Neural crest cell (in vitro differentiated cells): Measurements from ENCODE around the gene TOP3A. TPM values are rescaled to one million over a fixed set of nuclear protein-coding genes. Genes with fewer than 3 reads are reported as not detected.

Source experiments
- DNase-seq: peaks from one replicate; pipeline ENCODE4 v3.0.0; 2021; ENCODE audit warnings: low read depth, mixed read lengths, low spot score
- H3K27ac Mint-ChIP-seq: one replicate; pipeline ENCODE4 v1.8.0; 2021; ENCODE audit warnings: mild to moderate bottlenecking, mixed read lengths; ENCODE audit not compliant: unreplicated experiment
- H3K27me3 Mint-ChIP-seq: 2 replicates; pipeline ENCODE4 v1.8.0; 2021; ENCODE audit warnings: low read depth, mild to moderate bottlenecking, mixed read lengths
- H3K36me3 Mint-ChIP-seq: 2 replicates; pipeline ENCODE4 v1.8.0; 2021; ENCODE audit warnings: low read depth, mild to moderate bottlenecking, mixed read lengths
- H3K4me1 Mint-ChIP-seq: 2 replicates; pipeline ENCODE4 v1.8.0; 2021; ENCODE audit warnings: mixed read lengths
- H3K4me3 Mint-ChIP-seq: one replicate; pipeline ENCODE4 v1.8.0; 2021; ENCODE audit warnings: mild to moderate bottlenecking, mixed read lengths
- H3K9me3 Mint-ChIP-seq: 2 replicates; pipeline ENCODE4 v1.8.0; 2021; ENCODE audit warnings: mixed read lengths
- CTCF ChIP-seq: fragments of 200-600 bp; sonication (generic); conservative IDR thresholded peaks from 2 replicates; pipeline ENCODE4 v1.5.0; 2021; ENCODE audit warnings: antibody characterized with exemption, mild to moderate bottlenecking
- total RNA-seq: library from RNA; stranded (reverse); gene quantifications from 2 replicates; pipeline ENCODE4 v1.2.1, GENCODE V29; 2021

TOP3A gene
- total RNA-seq, 1 donor from 2014 or later, result 107 TPM

GRCh38 chr17:18327093-18327492 lies 12.3 kb upstream of the TOP3A start:
- Mint-ChIP-seq H3K36me3 (peaks cover 7% of the 10 kb centered on the region), H3K4me1 (no peaks in the 10 kb centered on the region), H3K9me3 (no peaks in the 10 kb centered on the region), H3K4me3 (no peak overlapping the region), H3K27ac (no peak overlapping the region), H3K27me3 (no peaks in the 10 kb centered on the region)
- no peak for TF ChIP-seq CTCF
- no peak for DNase-seq

- H3K27ac Mint-ChIP-seq, result no peak overlapping the region
- no peaks in the 10 kb centered on the region for H3K4me1 Mint-ChIP-seq
- H3K36me3 Mint-ChIP-seq, result peaks cover 5% of the 10 kb centered on the region
These were observed 11.8 kb upstream of the TOP3A start for GRCh38 chr17:18326572-18326971.

DNA sequence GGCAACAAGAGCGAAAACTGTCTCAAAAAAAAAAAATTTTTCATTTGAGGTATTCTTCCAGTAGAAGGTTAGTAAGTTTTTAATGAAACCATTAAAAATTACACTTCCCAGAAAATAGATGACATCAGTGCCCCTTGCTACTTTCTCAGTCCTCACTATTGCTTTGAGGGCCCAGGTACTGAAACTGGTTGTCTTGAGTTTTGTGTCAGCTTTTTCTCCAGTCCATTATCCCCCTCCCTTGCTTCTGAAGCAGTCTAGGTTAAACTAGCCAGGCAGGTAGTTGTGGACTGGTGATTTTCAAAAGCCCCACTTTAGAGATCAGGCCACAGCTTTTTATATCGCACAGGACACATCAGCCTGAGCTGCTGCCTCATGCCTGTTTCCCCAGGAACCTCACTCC lies 11.2 kb upstream of the TOP3A start:
- Mint-ChIP-seq H3K36me3 (peaks cover 5% of the 10 kb centered on the region), H3K4me3 (no peak overlapping the region), H3K9me3 (no peaks in the 10 kb centered on the region), H3K27ac (no peak overlapping the region), H3K27me3 (no peaks in the 10 kb centered on the region), H3K4me1 (no peaks in the 10 kb centered on the region)
- no peak for DNase-seq
- TF ChIP-seq CTCF, result no peak

More at GRCh38 chr17:18326572-18326971, 11.8 kb upstream of the TOP3A start:
- no peak overlapping the region for H3K4me3 Mint-ChIP-seq
- no peak for DNase-seq
- TF ChIP-seq CTCF, result no peak
- H3K9me3 Mint-ChIP-seq, result no peaks in the 10 kb centered on the region
- no peaks in the 10 kb centered on the region for H3K27me3 Mint-ChIP-seq

DNA sequence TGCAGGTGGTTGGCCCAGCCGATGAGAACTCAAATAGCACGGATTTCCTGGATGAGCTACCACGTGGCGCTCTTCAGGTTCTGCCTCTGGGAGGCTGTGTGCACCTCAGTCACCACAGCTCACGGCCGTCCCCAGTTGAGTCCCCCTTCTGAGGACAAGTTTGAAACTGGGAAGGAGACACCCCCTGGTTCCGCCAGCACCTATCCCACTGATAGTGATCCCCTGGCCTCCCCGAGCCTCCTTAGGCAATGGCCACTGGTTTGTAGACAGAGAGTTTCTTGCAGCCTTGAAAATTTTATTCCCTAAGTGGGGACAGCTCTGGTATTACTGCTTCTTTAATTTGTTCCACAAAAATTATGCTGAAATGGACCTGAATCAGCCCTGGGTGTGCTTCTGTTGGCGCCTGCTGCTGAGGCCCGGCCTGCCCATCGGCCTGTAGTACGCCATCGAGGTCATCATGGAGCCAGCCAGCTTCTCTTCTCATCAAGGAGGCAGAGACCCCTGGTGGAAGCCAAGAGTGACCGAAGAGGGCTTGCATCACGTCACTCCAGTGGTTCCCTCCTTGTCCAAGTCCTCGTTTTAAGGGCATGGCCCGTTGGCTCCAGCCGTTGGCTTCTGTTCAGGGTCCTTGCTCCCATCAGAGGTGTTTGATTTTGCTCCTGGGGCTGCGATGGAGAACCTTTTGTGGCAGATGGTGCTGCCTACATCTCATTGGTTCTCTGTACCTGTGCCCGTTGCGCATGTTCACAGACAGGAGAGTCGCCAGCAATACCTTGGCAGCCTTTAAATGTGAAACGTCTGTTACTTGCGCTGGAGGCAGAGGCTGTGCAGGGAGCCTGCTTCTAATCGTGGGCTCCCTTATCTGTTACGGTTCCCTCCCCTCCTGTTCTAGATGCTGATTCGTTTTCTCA lies 9.6 kb upstream of the TOP3A start:
- Mint-ChIP-seq H3K4me3 (no peak overlapping the region), H3K27ac (peak overlapping the region; percentile 5), H3K4me1 (peaks cover 9% of the 10 kb centered on the region), H3K27me3 (no peaks in the 10 kb centered on the region), H3K9me3 (no peaks in the 10 kb centered on the region), H3K36me3 (peaks cover 5% of the 10 kb centered on the region)
- DNase-seq, result no peak
- no peak for TF ChIP-seq CTCF

GRCh38 chr17:18323507-18324139 lies 8.8 kb upstream of the TOP3A start:
- TF ChIP-seq CTCF, result no peak
- Mint-ChIP-seq H3K4me3 (no peak overlapping the region), H3K4me1 (peaks cover 12% of the 10 kb centered on the region), H3K9me3 (no peaks in the 10 kb centered on the region), H3K27ac (no peak overlapping the region), H3K36me3 (peaks cover 5% of the 10 kb centered on the region), H3K27me3 (no peaks in the 10 kb centered on the region)
- no peak for DNase-seq
